Measurements from ENCODE around the gene ANKRD12.
A peak's percentile ranks its signal among the peaks of the same experiment; 100 is the strongest.

Gene ANKRD12

DNA sequence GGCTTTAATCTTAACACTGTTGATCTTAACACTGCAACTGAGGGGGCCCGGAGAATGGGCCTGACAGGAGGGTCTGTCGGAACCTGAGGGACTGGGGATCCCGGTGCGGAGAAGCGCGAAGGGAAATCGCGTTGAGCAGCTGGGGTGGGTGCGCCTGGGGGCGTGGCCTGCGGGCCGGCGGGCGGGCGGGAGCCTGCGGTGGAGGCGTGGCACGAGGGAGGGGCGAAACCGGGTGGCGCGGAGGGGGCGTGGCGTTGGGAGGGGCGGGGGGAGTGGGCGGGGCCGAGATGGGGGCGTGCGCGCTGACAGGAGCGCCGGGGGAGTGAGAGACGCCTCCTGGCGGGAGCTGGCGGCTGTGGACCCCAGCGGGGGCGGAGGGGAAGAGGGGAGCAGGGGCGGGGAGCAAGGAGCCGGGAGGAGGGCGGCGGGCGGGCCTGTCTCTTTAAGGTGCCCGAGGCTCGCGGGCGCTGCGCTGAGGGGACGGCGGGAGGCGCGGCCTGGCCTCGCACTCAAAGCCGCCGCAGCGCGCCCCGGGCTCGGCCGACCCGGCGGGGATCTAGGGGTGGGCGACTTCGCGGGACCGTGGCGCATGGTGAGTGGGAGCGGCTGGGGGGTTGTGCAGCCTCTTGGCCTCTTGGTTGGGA is 197.9 kb downstream of the ANKRD12 start, which contains the start of gene TWSG1:
Gene TWSG1, plus strand, starts transcription at position 445 of the 644 bp plus-strand sequence. CDS start 2,457 bp downstream, outside the sequence.
- Histone ChIP-seq H2AFZ (ENCODE audit: low read depth) (peak within 1 kb of the TSS; percentile 82), H3K36me3 (ENCODE audit: insufficient read depth) (no peaks in the 10 kb centered on the region), H3K79me2 (ENCODE audit: insufficient read depth, low read depth) (peaks cover 11% of the 10 kb centered on the region; the same call in 1 of the 2 replicates), H3K4me3 (IDR thresholded peaks at IDR 0.05; ENCODE audit: insufficient read depth, low read depth, low read length) (no peak within 1 kb of the TSS), H3K4me2 (peak within 1 kb of the TSS; percentile 86), H4K20me1 (ENCODE audit: insufficient read depth) (no peaks in the 10 kb centered on the region), H3K9ac (peak within 1 kb of the TSS; percentile 66), H3K27ac (no peak within 1 kb of the TSS; the same call in 1 of the 2 replicates), H3K27me3 (ENCODE audit: insufficient read depth, low read depth) (no peaks in the 10 kb centered on the region), H3K4me1 (ENCODE audit: low read depth, poor library complexity, severe bottlenecking) (peaks cover 14% of the 10 kb centered on the region)
- TF ChIP-seq, protein P1, sequence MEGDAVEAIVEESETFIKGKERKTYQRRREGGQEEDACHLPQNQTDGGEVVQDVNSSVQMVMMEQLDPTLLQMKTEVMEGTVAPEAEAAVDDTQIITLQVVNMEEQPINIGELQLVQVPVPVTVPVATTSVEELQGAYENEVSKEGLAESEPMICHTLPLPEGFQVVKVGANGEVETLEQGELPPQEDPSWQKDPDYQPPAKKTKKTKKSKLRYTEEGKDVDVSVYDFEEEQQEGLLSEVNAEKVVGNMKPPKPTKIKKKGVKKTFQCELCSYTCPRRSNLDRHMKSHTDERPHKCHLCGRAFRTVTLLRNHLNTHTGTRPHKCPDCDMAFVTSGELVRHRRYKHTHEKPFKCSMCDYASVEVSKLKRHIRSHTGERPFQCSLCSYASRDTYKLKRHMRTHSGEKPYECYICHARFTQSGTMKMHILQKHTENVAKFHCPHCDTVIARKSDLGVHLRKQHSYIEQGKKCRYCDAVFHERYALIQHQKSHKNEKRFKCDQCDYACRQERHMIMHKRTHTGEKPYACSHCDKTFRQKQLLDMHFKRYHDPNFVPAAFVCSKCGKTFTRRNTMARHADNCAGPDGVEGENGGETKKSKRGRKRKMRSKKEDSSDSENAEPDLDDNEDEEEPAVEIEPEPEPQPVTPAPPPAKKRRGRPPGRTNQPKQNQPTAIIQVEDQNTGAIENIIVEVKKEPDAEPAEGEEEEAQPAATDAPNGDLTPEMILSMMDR (conservative IDR thresholded peaks at IDR 0.05; ENCODE audit: low read depth, low read length): 0 out of 2 replicates have a peak, but pooled peaks have one; percentile 29

DNA sequence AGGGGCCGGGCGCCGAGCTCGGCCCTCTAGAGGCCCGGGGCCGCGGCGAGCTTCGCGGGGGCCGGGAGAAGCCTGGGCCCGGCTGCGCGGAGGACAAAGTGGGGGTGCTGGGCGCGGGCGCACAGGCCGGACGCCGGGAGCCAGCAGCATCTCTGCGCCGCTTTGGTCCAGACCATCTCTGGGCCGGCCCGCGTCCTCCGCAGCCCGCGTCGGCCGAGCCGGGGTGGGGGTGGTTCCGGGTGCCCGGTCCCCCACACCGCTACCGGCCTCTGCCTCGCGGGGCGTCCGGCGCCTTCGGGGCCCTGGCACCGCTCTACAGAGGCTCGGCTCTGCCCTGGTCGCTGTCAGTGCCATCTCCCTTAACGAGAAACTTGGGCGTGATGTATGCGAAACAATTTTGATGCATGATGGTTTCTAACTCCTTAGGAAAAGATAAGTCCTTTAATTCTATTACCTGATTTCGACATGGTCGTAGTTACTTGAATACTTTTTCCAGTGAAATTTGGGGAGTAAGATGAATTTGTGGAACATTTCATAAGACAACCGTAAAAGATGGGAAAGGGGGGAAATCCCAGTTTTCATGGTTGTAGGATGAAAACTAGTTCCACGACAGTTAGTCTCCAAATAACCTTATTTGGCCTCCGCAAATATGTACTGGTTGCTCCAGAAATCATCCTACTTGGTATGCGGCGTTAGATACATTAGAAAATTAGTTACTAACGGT is 198.6 kb downstream of the ANKRD12 start:
- no peak overlapping the region; the same call in 1 of the 2 replicates for H3K27ac ChIP-seq
- H3K79me2 ChIP-seq (ENCODE audit: insufficient read depth, low read depth): peaks cover 11% of the 10 kb centered on the region; the same call in 1 of the 2 replicates

More for the DNA sequence above, 198.6 kb downstream of the ANKRD12 start:
- Histone ChIP-seq H2AFZ (ENCODE audit: low read depth) (peak overlapping the region; percentile 71), H3K4me2 (peak overlapping the region; percentile 86), H3K4me3 (IDR thresholded peaks at IDR 0.05; ENCODE audit: insufficient read depth, low read depth, low read length) (no peak overlapping the region), H3K36me3 (ENCODE audit: insufficient read depth) (no peaks in the 10 kb centered on the region), H4K20me1 (ENCODE audit: insufficient read depth) (no peaks in the 10 kb centered on the region), H3K27me3 (ENCODE audit: insufficient read depth, low read depth) (no peaks in the 10 kb centered on the region), H3K9ac (peak overlapping the region; percentile 66), H3K4me1 (ENCODE audit: low read depth, poor library complexity, severe bottlenecking) (peaks cover 14% of the 10 kb centered on the region)
- TF ChIP-seq, protein P1 (conservative IDR thresholded peaks at IDR 0.05; ENCODE audit: low read depth, low read length): no peak; the same call in 1 of the 2 replicates
